GM06990 (cell line): ENCODE data around the gene SCUBE2.
"Not testable (repeated sequence)": the region's sequence is repeated elsewhere in the genome, so short reads cannot be mapped to it uniquely, and the experiment has no call there.

ENCODE experiments used
- DNase-seq: peaks from one replicate; pipeline ENCODE4 v3.0.0-alpha.2; 2011; ENCODE audit not compliant: insufficient read length; ENCODE audit errors: extremely low read depth
- H3K27me3 ChIP-seq: replicated peaks from 2 replicates; pipeline ENCODE4 v1.6.0; 2011; ENCODE audit warnings: low read length; ENCODE audit not compliant: control insufficient read depth, insufficient read depth
- H3K36me3 ChIP-seq: 2 replicates; pipeline ENCODE4 v1.5.1; 2011; ENCODE audit warnings: low read length; ENCODE audit not compliant: control insufficient read depth, insufficient read depth
- H3K4me3 ChIP-seq: replicated peaks from 2 replicates; pipeline ENCODE4 v1.5.1; 2011; ENCODE audit warnings: low read depth, mild to moderate bottlenecking, control low read depth, low read length
- TF ChIP-seq, protein P1 (sequence below): IDR thresholded peaks from 2 replicates; pipeline ENCODE4 v1.5.1; 2011; ENCODE audit warnings: low read length, control low read depth, mild to moderate bottlenecking, inconsistent platforms; ENCODE audit not compliant: insufficient read depth, poor library complexity, severe bottlenecking

Gene SCUBE2

DNA sequence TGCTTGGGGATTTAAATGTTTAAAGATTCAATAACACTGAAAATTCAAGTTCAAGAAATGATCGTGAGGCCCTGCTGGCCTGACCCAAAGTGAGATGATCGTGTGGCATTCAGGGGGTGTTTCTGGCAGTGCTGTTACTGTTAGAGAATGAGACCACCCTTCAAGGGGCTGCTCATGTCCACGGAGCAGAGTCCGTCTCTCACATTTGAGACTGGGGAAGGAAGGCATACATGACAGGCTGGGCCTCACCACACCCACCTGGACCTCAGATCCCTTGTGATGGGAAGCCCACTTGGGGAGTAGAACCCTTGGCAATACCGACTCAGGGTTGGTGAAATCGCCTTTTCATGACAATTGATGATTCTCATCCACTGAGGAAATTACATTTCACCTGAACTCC, 71.5 kb downstream of the SCUBE2 start:
- Histone ChIP-seq H3K27me3 (no peaks in the 10 kb centered on the region; the same call in none of the 2 replicates), H3K4me3 (no peak overlapping the region), H3K36me3 (no peaks in the 10 kb centered on the region)
- no peak for DNase-seq
- TF ChIP-seq, protein P1, sequence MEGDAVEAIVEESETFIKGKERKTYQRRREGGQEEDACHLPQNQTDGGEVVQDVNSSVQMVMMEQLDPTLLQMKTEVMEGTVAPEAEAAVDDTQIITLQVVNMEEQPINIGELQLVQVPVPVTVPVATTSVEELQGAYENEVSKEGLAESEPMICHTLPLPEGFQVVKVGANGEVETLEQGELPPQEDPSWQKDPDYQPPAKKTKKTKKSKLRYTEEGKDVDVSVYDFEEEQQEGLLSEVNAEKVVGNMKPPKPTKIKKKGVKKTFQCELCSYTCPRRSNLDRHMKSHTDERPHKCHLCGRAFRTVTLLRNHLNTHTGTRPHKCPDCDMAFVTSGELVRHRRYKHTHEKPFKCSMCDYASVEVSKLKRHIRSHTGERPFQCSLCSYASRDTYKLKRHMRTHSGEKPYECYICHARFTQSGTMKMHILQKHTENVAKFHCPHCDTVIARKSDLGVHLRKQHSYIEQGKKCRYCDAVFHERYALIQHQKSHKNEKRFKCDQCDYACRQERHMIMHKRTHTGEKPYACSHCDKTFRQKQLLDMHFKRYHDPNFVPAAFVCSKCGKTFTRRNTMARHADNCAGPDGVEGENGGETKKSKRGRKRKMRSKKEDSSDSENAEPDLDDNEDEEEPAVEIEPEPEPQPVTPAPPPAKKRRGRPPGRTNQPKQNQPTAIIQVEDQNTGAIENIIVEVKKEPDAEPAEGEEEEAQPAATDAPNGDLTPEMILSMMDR: no peak

DNA sequence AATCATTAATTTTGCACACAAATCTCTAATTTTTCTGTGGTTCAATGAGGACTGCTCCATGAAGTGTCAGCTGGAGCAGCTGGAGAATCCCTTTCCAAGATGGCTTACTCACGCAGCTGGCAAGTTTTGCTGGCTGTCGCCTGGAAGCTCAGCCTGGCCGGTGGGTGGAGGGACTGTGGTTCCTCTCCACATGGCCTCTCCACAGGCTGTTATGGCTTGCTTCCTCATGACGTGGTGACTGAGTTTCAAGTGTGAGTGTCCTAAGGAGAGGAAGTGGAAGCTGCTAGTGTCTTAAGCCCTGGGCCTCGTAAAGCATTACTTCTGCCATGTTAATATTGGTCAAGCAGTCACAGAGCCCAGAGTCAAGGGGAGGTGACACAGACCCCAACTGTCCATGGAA, 73.6 kb downstream of the SCUBE2 start:
- Histone ChIP-seq H3K27me3 (no peaks in the 10 kb centered on the region; the same call in 1 of the 2 replicates), H3K4me3 (no peak overlapping the region), H3K36me3 (no peaks in the 10 kb centered on the region)
- TF ChIP-seq, protein P1: no peak
- DNase-seq: no peak

DNA sequence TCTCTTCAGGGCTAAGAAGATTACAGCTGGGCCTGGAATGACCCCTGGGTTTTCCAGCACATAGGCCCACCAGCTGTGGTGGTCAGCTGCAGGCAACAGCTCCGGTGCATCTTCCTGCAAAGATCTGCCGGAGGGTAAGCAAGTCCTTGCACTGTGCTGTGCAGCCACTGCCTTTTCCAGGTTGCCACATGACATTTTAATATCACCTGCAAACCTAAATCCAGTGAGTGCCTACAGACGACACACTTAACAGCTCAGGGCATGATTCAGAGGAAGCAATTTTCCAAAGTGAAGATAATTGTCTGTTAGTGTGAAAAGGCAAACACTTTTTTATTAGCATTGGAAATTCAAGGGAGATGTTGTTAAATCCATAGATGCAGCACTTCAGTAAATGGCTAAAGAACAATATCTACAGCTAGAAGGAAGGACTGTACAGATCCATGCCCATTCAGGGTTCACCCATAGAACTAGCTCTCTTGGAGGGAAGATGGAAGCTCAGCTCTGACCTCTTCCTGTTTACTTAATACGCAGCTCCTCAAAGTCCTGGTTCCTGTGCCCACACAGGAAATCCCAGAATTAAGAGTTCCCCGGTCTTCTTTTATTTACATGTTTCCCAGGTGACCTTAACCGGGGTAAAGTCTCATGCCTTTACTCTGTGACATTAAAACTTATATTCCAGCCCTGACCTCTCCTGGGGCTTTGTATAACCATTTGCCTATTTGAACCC, 74.3 kb downstream of the SCUBE2 start:
- no peak for DNase-seq
- no peaks in the 10 kb centered on the region for H3K27me3 ChIP-seq
- no peaks in the 10 kb centered on the region for H3K36me3 ChIP-seq
- TF ChIP-seq, protein P1: no peak
- H3K4me3 ChIP-seq: no peak overlapping the region

DNA sequence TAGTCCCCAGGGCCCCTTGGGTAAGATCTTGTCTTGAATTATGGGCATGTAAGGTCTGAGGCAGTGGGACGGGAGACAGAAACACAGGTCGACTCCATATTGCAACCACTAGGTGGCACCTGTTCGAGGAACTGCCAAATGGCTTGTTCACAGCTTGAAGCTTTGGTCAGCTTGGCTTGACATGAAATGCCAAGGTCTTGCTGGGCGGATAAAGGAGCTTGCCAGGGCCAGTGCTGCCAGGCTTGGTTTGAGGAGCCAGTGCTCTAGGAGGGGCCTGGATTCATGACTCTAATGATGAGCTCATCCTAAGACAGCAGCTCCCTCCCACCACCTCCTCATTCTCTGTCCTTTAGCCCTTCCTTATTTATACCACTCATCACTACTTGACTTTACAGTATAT, 75.7 kb downstream of the SCUBE2 start:
- no peak overlapping the region for H3K4me3 ChIP-seq
- peak; percentile 24 for DNase-seq
- TF ChIP-seq, protein P1: peak; percentile 81
- no peaks in the 10 kb centered on the region for H3K27me3 ChIP-seq
- H3K36me3 ChIP-seq: no peaks in the 10 kb centered on the region

DNA sequence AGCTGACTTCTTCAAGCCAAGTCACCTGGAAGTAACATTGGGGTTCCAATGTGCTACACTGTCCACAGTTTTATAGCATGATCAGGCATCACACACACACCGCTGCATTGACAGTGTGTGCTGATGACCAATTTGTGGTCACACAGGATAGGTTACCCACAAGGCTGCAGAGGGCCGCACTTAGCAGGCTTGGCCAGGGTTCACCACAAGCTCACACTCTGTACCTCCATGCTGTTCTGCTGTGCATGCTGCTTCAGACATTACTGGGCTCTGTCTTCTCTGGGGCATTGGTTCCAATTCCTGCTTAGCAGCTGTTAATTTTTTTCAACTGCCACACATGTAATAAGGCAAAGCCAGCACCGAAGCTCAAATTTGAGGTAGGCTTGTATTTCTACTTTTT, 76.6 kb downstream of the SCUBE2 start:
- Histone ChIP-seq H3K36me3 (no peaks in the 10 kb centered on the region), H3K27me3 (no peaks in the 10 kb centered on the region), H3K4me3 (no peak overlapping the region)
- no peak for DNase-seq
- TF ChIP-seq, protein P1: no peak

DNA sequence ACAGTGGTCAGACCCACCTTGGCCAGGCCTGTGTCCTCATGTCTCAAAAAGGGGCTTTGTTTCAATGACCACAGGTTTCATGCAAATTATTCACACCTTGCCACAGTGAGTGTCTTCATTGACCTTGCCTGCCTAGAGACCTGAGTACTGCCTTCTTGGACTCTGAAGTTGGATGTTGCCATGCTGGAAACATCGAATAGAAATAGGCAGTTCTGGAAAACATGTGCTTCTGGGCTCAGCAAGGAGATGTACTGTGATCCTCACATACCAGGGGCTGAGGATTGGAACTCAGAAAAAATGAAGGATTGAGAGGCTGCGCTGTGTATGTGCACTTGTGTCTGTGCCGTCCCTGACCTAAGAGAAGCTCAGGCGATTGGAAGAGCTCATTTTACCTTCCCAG, 78.0 kb downstream of the SCUBE2 start:
- TF ChIP-seq, protein P1: no peak
- Histone ChIP-seq H3K36me3 (no peaks in the 10 kb centered on the region), H3K4me3 (no peak overlapping the region), H3K27me3 (no peaks in the 10 kb centered on the region)
- DNase-seq: no peak

DNA sequence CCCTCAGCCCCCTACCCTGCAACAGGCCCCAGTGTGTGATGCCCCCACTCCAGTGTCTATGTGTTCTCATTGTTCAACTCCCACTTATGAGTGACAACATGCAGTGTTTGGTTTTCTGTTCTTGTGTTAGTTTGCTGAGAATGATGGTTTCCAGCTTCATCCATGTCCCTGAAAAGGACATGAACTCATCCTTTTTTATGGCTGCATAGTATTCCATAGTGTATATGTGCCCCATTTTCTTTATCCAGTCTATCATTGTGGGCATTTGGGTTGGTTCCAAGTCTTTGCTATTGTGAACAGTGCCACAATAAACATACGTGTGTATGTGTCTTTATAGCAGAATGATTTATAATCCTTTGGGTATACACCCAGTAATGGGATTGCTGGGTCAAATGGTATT, 81.9 kb downstream of the SCUBE2 start:
- DNase-seq, H3K4me3 ChIP-seq: not testable (repeated sequence)

More for the DNA sequence above, 81.9 kb downstream of the SCUBE2 start:
- H3K27me3 ChIP-seq, H3K36me3 ChIP-seq: not testable (repeated sequence)
